ENCODE results near the gene BRAF. TPM values are rescaled to one million over a fixed set of nuclear protein-coding genes. Genes with fewer than 3 reads are reported as not detected.

Gene BRAF
- total and polyA plus RNA-seq, 2 of the 8 experiments (the other 6 are each of a cell fraction or from before 2014, with no cell fraction given) = 11.4 to 32.6 TPM

DNA sequence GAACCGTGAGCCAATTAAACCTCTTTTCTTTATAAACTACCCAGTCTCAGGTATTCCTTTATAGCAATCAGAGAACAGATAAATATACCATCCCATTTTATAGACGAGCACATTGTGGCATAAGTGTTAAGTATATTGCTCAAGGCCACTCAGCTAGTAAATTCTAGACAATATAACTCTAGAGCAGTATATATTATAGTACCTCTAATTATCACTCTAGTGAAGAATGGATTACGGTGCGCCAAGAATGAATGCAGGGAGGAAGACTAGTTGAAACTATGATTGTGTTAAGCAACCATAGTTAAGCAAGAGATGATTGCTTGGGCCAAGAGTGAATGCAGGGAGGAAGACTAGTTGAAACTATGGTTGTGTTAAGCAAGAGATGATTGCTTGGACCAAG, 60.9 kb downstream of the BRAF start:
- no peak overlapping the region for H4K8ac ChIP-seq (ENCODE audit: extremely low read depth, insufficient read depth, low read length)
- no peak overlapping the region for H2BK5ac ChIP-seq (ENCODE audit: low read depth, low read length)
- H2AK5ac ChIP-seq (ENCODE audit: low read depth, low read length) = no peak overlapping the region
- no peaks in the 10 kb centered on the region for H3K9me3 ChIP-seq (ENCODE audit: insufficient read depth in 2 of 2, low read depth in 1 of 2, low read length in 1 of 2)
- no peak overlapping the region for H3K4me2 ChIP-seq (ENCODE audit: insufficient read depth in 1 of 2, low read depth in 2 of 2, low read length in 2 of 2)
- no peak overlapping the region for H3K56ac ChIP-seq (replicated peaks; ENCODE audit: insufficient read length, low read depth, low read length)
- no peak overlapping the region for H3K18ac ChIP-seq (ENCODE audit: extremely low read depth, low read length)
- H2BK20ac ChIP-seq (ENCODE audit: low read length) = no peak overlapping the region
- no peak overlapping the region for H2BK12ac ChIP-seq (ENCODE audit: low read depth, low read length)
- DNase-seq (ENCODE audit: low read depth in 1 of 2, low spot score in 2 of 2) = no peak
- no peaks in the 10 kb centered on the region for H3K27me3 ChIP-seq (replicated peaks in 1 of 4; ENCODE audit: control insufficient read depth in 3 of 4, extremely low read depth in 1 of 4, insufficient read depth in 3 of 4, low read length in 3 of 4)
- peaks cover 0 to 5% (median under 1%) of the 10 kb centered on the region in 4 experiments; a peak in 2 of 7 replicates for H3K4me1 ChIP-seq (replicated peaks in 1 of 4; ENCODE audit: control insufficient read depth in 3 of 4, insufficient read depth in 4 of 4, low read length in 3 of 4)
- 89% methylated on average over 4 of the region's 4 CpGs; no CpG with 5 or more reads in 1 of the 2 experiments for WGBS, 2 experiments (ENCODE audit: extremely low coverage in 1 of 2, insufficient coverage in 1 of 2, insufficient read length in 1 of 2, insufficient replicate concordance in 2 of 2, low coverage in 1 of 2, low lambda C conversion rate in 2 of 2, missing lambda C conversion rate in 1 of 2)
- H3K14ac ChIP-seq (ENCODE audit: insufficient read length) = no peak overlapping the region
- H3K36me3 ChIP-seq (ENCODE audit: control insufficient read depth in 2 of 4, insufficient read depth in 4 of 4, low read length in 3 of 4) = no peaks in the 10 kb centered on the region
- no peak overlapping the region for H3K9ac ChIP-seq (replicated peaks in 1 of 4; ENCODE audit: extremely low read depth in 1 of 4, low read depth in 3 of 4, low read length in 3 of 4)
- no peak overlapping the region for H3K4ac ChIP-seq (replicated peaks; ENCODE audit: insufficient read length, low read depth, low read length)
- no peaks in the 10 kb centered on the region for H3K23me2 ChIP-seq (ENCODE audit: low read depth, low read length)
- no peak for TF ChIP-seq HDAC2 (IDR thresholded peaks at IDR 0.05; ENCODE audit: borderline replicate concordance in 1 of 2, low read depth in 2 of 2, low read length in 2 of 2)
- TF ChIP-seq PHF8 (conservative IDR thresholded peaks at IDR 0.05; ENCODE audit: low read depth, low read length) = no peak
- no peak for TF ChIP-seq CHD1 (IDR thresholded peaks at IDR 0.05; ENCODE audit: low read depth, low read length)
- TF ChIP-seq SIX5 (IDR thresholded peaks at IDR 0.05; ENCODE audit: low read depth, low read length) = no peak
- TF ChIP-seq KDM1A (IDR thresholded peaks at IDR 0.05; ENCODE audit: borderline replicate concordance, low read length) = no peak
- H4K5ac ChIP-seq (ENCODE audit: insufficient read length, low read depth, low read length) = no peak overlapping the region
- H2BK120ac ChIP-seq (replicated peaks; ENCODE audit: low read depth, low read length) = no peak overlapping the region
- H3K23ac ChIP-seq (ENCODE audit: insufficient read length) = no peak overlapping the region
- ChIA-PET CTCF (ENCODE audit: partially characterized antibody) (no interaction called here), POLR2A (ENCODE audit: partially characterized antibody) (no interaction called here)
- no peaks in the 10 kb centered on the region for H4K20me1 ChIP-seq (replicated peaks in 1 of 2; ENCODE audit: control insufficient read depth in 1 of 2, insufficient read depth in 2 of 2, low read length in 2 of 2)
- H3K79me1 ChIP-seq (ENCODE audit: low read depth, low read length) = peaks cover 3% of the 10 kb centered on the region; the same call in 1 of the 2 replicates
- no peak overlapping the region for H2AFZ ChIP-seq (ENCODE audit: low read length)
- H3K79me2 ChIP-seq (ENCODE audit: control insufficient read depth in 1 of 2, insufficient read depth in 2 of 2, low read length in 2 of 2) = peaks cover 0 to 88% of the 10 kb centered on the region in 2 experiments; a peak in 2 of 4 replicates
- H3K4me3 ChIP-seq (ENCODE audit: extremely low read depth in 1 of 4, insufficient read depth in 2 of 4, low read depth in 3 of 4, low read length in 4 of 4) = no peak overlapping the region
- H2BK15ac ChIP-seq (ENCODE audit: low read length) = no peak overlapping the region
- FAIRE-seq = no peak
- no peak overlapping the region for H4K91ac ChIP-seq (replicated peaks; ENCODE audit: insufficient read length, low read length)
- H3K27ac ChIP-seq (ENCODE audit: low read depth, low read length) = no peak overlapping the region
